NCI-H2107 treated with DMSO at 0.1 percent for 48 hours (cell line): ENCODE data around the gene PPP1R3E.
"Not testable (repeated sequence)": the region's sequence is repeated elsewhere in the genome, so short reads cannot be mapped to it uniquely, and the experiment has no call there.

Experiments
- DNase-seq: peaks from one replicate; lab custom pipeline; 2025; ENCODE audit not compliant: unreplicated experiment; lab: John Stamatoyannopoulos, UW

Gene PPP1R3E

GRCh38 chr14:23297611-23298277, 4.9 kb downstream of the PPP1R3E start:
- DNase-seq = no peak

GRCh38 chr14:23297096-23297495, 5.6 kb downstream of the PPP1R3E start:
- no peak for DNase-seq

GRCh38 chr14:23296012-23296777, 6.5 kb downstream of the PPP1R3E start:
- no peak for DNase-seq

GRCh38 chr14:23294734-23295561, 7.7 kb downstream of the PPP1R3E start:
- peak; percentile 77 for DNase-seq

- no peak for DNase-seq
Observed at GRCh38 chr14:23286902-23287479, 15.7 kb downstream of the PPP1R3E start.

GRCh38 chr14:23286020-23286901, 16.4 kb downstream of the PPP1R3E start, which contains the start of gene HOMEZ:
TSS of gene HOMEZ (minus strand) at chr14:23286132. CDS start at chr14:23285952, 180 bp downstream.
- peak; percentile 99 for DNase-seq

- DNase-seq = peak; percentile 41
Observed at GRCh38 chr14:23285530-23286019, 17.1 kb downstream of the PPP1R3E start.

GRCh38 chr14:23284654-23285529, 17.8 kb downstream of the PPP1R3E start:
- peak; percentile 35 for DNase-seq

GRCh38 chr14:23281247-23281646, 21.4 kb downstream of the PPP1R3E start:
- DNase-seq = no peak

- DNase-seq = not testable (repeated sequence)
Observed at GRCh38 chr14:23277928-23278327, 24.7 kb downstream of the PPP1R3E start.

GRCh38 chr14:23277189-23277588, 25.5 kb downstream of the PPP1R3E start:
- no peak for DNase-seq

- no peak for DNase-seq
Observed at GRCh38 chr14:23275412-23275811, 27.2 kb downstream of the PPP1R3E start.

- no peak for DNase-seq
Observed at GRCh38 chr14:23269193-23269592, 33.5 kb downstream of the PPP1R3E start.

- DNase-seq = not testable (repeated sequence)
Observed at GRCh38 chr14:23260849-23261248, 41.8 kb downstream of the PPP1R3E start.

- no peak for DNase-seq
Observed at GRCh38 chr14:23259426-23259825, 43.2 kb downstream of the PPP1R3E start.

- DNase-seq = no peak
Observed at GRCh38 chr14:23258256-23258655, 44.4 kb downstream of the PPP1R3E start.

GRCh38 chr14:23252420-23253333, 50.0 kb downstream of the PPP1R3E start:
- DNase-seq = no peak

- DNase-seq = no peak
Observed at GRCh38 chr14:23252006-23252405, 50.7 kb downstream of the PPP1R3E start.
